ENCODE measurements around the gene FAM180B.
A peak's percentile ranks its signal among the peaks of the same experiment; 100 is the strongest.

DNA sequence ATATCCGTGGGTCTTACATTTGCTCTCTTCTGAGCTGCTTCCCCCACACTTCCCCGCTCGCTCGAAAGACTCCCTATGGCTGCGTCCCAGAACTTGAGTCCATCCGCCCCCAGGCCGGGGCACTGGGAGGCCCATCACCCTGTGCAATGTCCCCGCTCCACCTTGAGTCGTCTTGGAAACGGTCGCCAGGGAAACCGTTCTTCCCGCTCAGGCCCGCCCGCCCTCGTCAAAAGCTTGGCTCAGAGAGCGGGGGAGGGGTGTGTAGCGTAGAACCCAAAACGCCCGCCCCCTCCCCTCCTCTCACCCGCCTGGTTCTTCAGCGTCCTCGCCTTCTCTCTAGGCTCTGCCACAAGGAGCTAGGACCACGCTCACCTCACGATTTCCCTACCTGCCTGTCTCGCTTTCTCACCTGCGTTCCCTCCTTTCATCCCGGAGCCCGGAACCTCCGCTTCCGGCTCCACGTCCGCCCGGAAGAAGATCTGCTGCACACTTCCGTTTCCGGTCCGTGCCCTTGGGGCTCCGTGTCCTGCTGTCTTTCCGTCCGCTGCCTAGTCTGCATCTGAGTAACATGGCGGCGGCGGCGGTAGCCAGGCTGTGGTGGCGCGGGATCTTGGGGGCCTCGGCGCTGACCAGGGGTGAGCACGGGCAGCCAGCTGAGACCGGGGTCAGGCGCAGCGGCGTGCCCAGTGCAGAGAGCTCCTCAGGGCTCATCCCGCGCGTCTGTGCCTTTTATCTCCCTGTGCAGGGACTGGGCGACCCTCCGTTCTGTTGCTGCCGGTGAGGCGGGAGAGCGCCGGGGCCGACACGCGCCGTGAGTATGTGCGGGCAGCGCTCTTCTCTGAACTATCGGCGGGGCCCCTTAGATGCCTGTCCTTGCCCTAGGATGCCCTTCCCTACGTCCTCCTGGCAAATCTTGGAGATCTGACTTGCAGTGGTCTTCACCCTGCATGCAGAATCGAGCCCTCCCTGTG is 7.7 kb upstream of the FAM180B start, which contains the start of the genes KBTBD4 and NDUFS3:
- TF ChIP-seq, protein P1, sequence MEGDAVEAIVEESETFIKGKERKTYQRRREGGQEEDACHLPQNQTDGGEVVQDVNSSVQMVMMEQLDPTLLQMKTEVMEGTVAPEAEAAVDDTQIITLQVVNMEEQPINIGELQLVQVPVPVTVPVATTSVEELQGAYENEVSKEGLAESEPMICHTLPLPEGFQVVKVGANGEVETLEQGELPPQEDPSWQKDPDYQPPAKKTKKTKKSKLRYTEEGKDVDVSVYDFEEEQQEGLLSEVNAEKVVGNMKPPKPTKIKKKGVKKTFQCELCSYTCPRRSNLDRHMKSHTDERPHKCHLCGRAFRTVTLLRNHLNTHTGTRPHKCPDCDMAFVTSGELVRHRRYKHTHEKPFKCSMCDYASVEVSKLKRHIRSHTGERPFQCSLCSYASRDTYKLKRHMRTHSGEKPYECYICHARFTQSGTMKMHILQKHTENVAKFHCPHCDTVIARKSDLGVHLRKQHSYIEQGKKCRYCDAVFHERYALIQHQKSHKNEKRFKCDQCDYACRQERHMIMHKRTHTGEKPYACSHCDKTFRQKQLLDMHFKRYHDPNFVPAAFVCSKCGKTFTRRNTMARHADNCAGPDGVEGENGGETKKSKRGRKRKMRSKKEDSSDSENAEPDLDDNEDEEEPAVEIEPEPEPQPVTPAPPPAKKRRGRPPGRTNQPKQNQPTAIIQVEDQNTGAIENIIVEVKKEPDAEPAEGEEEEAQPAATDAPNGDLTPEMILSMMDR (IDR thresholded peaks at IDR 0.05) = peak in 1 of 4 experiments; percentile 17
- peak; percentile 88 for TF ChIP-seq POLR2AphosphoS5 (IDR thresholded peaks at IDR 0.05)
